ENCODE measurements around the gene C9orf72.

GRCh38 chr9:27619743-27620142 is 46.5 kb upstream of the C9orf72 start:
- TF ChIP-seq, protein P1, sequence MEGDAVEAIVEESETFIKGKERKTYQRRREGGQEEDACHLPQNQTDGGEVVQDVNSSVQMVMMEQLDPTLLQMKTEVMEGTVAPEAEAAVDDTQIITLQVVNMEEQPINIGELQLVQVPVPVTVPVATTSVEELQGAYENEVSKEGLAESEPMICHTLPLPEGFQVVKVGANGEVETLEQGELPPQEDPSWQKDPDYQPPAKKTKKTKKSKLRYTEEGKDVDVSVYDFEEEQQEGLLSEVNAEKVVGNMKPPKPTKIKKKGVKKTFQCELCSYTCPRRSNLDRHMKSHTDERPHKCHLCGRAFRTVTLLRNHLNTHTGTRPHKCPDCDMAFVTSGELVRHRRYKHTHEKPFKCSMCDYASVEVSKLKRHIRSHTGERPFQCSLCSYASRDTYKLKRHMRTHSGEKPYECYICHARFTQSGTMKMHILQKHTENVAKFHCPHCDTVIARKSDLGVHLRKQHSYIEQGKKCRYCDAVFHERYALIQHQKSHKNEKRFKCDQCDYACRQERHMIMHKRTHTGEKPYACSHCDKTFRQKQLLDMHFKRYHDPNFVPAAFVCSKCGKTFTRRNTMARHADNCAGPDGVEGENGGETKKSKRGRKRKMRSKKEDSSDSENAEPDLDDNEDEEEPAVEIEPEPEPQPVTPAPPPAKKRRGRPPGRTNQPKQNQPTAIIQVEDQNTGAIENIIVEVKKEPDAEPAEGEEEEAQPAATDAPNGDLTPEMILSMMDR (conservative IDR thresholded peaks at IDR 0.05 in 1 of 2, IDR thresholded peaks at IDR 0.05 in 1 of 2; ENCODE audit: extremely low read depth in 1 of 2, insufficient read depth in 1 of 2, low read depth in 1 of 2, low read length in 2 of 2): no peak
- TF ChIP-seq EZH2 (IDR thresholded peaks at IDR 0.05; ENCODE audit: borderline replicate concordance, low read length): no peak
